Liver (tissue), 9 donors: Measurements from ENCODE around the gene OMG. TPM values are rescaled to one million over a fixed set of nuclear protein-coding genes. Genes with fewer than 3 reads are reported as not detected.

Source experiments
- DNase-seq: peaks from one replicate; pipeline ENCODE4 v3.0.0-alpha.2; 2017; ENCODE audit warnings: low spot score
- H3K27ac ChIP-seq, 2 donors: one replicate each; pipeline ENCODE4 v1.7.0; 2013; ENCODE audit warnings: inconsistent platforms in 2 of 2, low read length in 2 of 2, control low read depth in 1 of 2, low read depth in 1 of 2, mild to moderate bottlenecking in 1 of 2
- H3K27me3 ChIP-seq, 4 donors: one replicate each; pipeline versions ENCODE4 v1.6.1 to v1.7.0; 2013; ENCODE audit warnings: low read length in 3 of 4, inconsistent platforms in 1 of 4, mild to moderate bottlenecking in 1 of 4, moderate library complexity in 1 of 4; ENCODE audit not compliant: control insufficient read depth in 4 of 4, insufficient read depth in 4 of 4
- H3K36me3 ChIP-seq, 4 donors: one replicate each; pipeline versions ENCODE4 v1.6.1 to v1.7.0; 2013; ENCODE audit warnings: low read length in 3 of 4, mild to moderate bottlenecking in 3 of 4, low read depth in 1 of 4, moderate library complexity in 1 of 4; ENCODE audit not compliant: control insufficient read depth in 4 of 4, insufficient read depth in 3 of 4
- H3K4me1 ChIP-seq, 4 donors: one replicate each; pipeline versions ENCODE4 v1.6.1 to v1.7.0; 2013; ENCODE audit warnings: low read length in 3 of 4, mild to moderate bottlenecking in 3 of 4, moderate library complexity in 1 of 4; ENCODE audit not compliant: control insufficient read depth in 4 of 4, insufficient read depth in 4 of 4
- H3K4me3 ChIP-seq, 3 donors: one replicate each; pipeline versions ENCODE4 v1.6.1 to v1.7.0; 2013; ENCODE audit warnings: low read length in 3 of 3, control low read depth in 1 of 3, low read depth in 1 of 3, mild to moderate bottlenecking in 1 of 3
- H3K9ac ChIP-seq, 2 donors: one replicate each; pipeline ENCODE4 v1.7.0; 2013; ENCODE audit warnings: low read length in 2 of 2, mild to moderate bottlenecking in 2 of 2, moderate library complexity in 2 of 2, control low read depth in 1 of 2, low read depth in 1 of 2
- H3K9me3 ChIP-seq, 4 donors: one replicate each; pipeline versions ENCODE4 v1.6.1 to v1.7.0; 2013; ENCODE audit warnings: low read length in 3 of 4; ENCODE audit not compliant: control insufficient read depth in 4 of 4
- ATF3 ChIP-seq: IDR thresholded peaks from 2 replicates; pipeline ENCODE4 v1.6.1; 2016; ENCODE audit warnings: antibody characterized with exemption
- CTCF ChIP-seq: fragments of 150-350 bp; IDR thresholded peaks from 2 replicates; pipeline ENCODE4 v1.5.1; 2017; ENCODE audit warnings: improper control_type of control experiment, low read depth, low read length; ENCODE audit not compliant: missing input control
- FOXA1 ChIP-seq: IDR thresholded peaks from 2 replicates; pipeline ENCODE4 v1.6.1; 2016; ENCODE audit warnings: antibody characterized with exemption
- HNF4A ChIP-seq, 2 donors: conservative IDR thresholded peaks; 2 replicates each; pipeline ENCODE4 v1.6.1; 2016; ENCODE audit warnings: antibody characterized with exemption in 2 of 2, mild to moderate bottlenecking in 2 of 2
- HNF4G ChIP-seq: IDR thresholded peaks from 2 replicates; pipeline ENCODE4 v1.6.1; 2016; ENCODE audit warnings: antibody characterized with exemption
- JUND ChIP-seq, 2 donors: IDR thresholded peaks; 2 replicates each; pipeline ENCODE4 v1.6.1; 2016; ENCODE audit warnings: antibody characterized with exemption in 2 of 2
- MAX ChIP-seq: IDR thresholded peaks from 2 replicates; pipeline ENCODE4 v1.6.1; 2016; ENCODE audit warnings: antibody characterized with exemption
- RAD21 ChIP-seq, 2 donors: IDR thresholded peaks; 2 replicates each; pipeline ENCODE4 v1.6.1; 2016; ENCODE audit warnings: antibody characterized with exemption in 2 of 2, mild to moderate bottlenecking in 2 of 2
- REST ChIP-seq: IDR thresholded peaks from 2 replicates; pipeline ENCODE4 v1.6.1; 2016; ENCODE audit warnings: antibody characterized with exemption, mild to moderate bottlenecking
- SP1 ChIP-seq: IDR thresholded peaks from 2 replicates; pipeline ENCODE4 v1.6.1; 2018; ENCODE audit warnings: antibody characterized with exemption, mild to moderate bottlenecking
- YY1 ChIP-seq: IDR thresholded peaks from 2 replicates; pipeline ENCODE4 v1.6.1; 2016; ENCODE audit warnings: antibody characterized with exemption, mild to moderate bottlenecking
- WGBS: extraction: QIAGEN DNeasy Blood & Tissue Kit; methylation state at CpG from one replicate; pipeline ENCODE4 v1.1.7; 2013; 5-methylcytosine and 5-hydroxymethylcytosine counted together
- polyA plus RNA-seq, 2 donors: library from polyadenylated mRNA; stranded (reverse) in 1 of 2; unstranded in 1 of 2; fragments of 200-250 nt in 1 of 2; fragments of >200 nt in 1 of 2; fragmentation: Nextera tagmentation in 1 of 2; extraction: Ambion mirVana in 1 of 2; gene quantifications; one replicate each; pipeline versions ENCODE4 v1.2.1 to v1.2.3, GENCODE V29; 2013 to 2015
- total RNA-seq, 2 donors: library from RNA; depleted of rRNA; stranded (reverse); fragments of >200 nt; gene quantifications; one replicate each; pipeline ENCODE4 v1.2.3, GENCODE V29; 2014
- donor health status: healthy.
- donor health status: healthy.
- donor health status: healthy.
- donor health status: healthy.
- donor health status: healthy.

Gene OMG
- total and polyA plus RNA-seq, 4 donors = 0.05 to 2.1 (median 0.19) TPM

GRCh38 chr17:31323551-31323950 lies 26.5 kb upstream of the OMG start (continued):
- TF ChIP-seq CTCF (no peak), RAD21 (IDR thresholded peaks at IDR 0.05) (no peak), SP1 (no peak), HNF4A (conservative IDR thresholded peaks at IDR 0.05) (no peak), YY1 (no peak), FOXA1 (no peak)

GRCh38 chr17:31321966-31322365 lies 24.9 kb upstream of the OMG start:
- 86% methylated on average over 4 of the region's 4 CpGs for WGBS
- Histone ChIP-seq H3K27me3 (no peaks in the 10 kb centered on the region), H3K27ac (peak overlapping the region in 1 of 2 donors; percentile 19), H3K9ac (no peak overlapping the region), H3K9me3 (no peaks in the 10 kb centered on the region), H3K4me1 (no peaks in the 10 kb centered on the region), H3K36me3 (peaks cover 0 to 5% (median 2%) of the 10 kb centered on the region in 4 donors), H3K4me3 (no peak overlapping the region)
- DNase-seq = no peak
- no peak for TF ChIP-seq ATF3
- no peak for TF ChIP-seq HNF4G
- TF ChIP-seq HNF4A (conservative IDR thresholded peaks at IDR 0.05) = no peak
- no peak for TF ChIP-seq YY1
- TF ChIP-seq JUND (IDR thresholded peaks at IDR 0.05) = no peak
- TF ChIP-seq CTCF = no peak
- TF ChIP-seq RAD21 (IDR thresholded peaks at IDR 0.05) = no peak
- TF ChIP-seq REST = no peak
- no peak for TF ChIP-seq SP1

- DNase-seq = no peak
- Histone ChIP-seq H3K4me1 (no peaks in the 10 kb centered on the region), H3K36me3 (peaks cover 0 to 4% (median 1%) of the 10 kb centered on the region in 4 donors), H3K27me3 (no peaks in the 10 kb centered on the region), H3K9me3 (no peaks in the 10 kb centered on the region), H3K9ac (peak within 1 kb of the TSS; percentile 38 to 76), H3K27ac (peak within 1 kb of the TSS in 1 of 2 donors; percentile 59), H3K4me3 (peak within 1 kb of the TSS in 1 of 3 donors; percentile 25)
- TF ChIP-seq HNF4G = no peak
- TF ChIP-seq RAD21 (IDR thresholded peaks at IDR 0.05) = peak in 1 of 2 donors; percentile 6
- TF ChIP-seq MAX = peak; percentile 10
- WGBS = 75% methylated on average over 3 of the region's 3 CpGs
Observed at GRCh38 chr17:31321481-31321880, 24.4 kb upstream of the OMG start, which contains the start of gene EVI2A. Gene EVI2A (minus strand): TSS chr17:31321622. CDS start chr17:31319013, 2,609 bp downstream.
